ENCODE measurements around the gene GAB2.

Gene GAB2

GRCh38 chr11:78428266-78428636 lies 10.6 kb upstream of the GAB2 start:
- Histone ChIP-seq H3K9me3 (ENCODE audit: insufficient read depth, low read length, severe bottlenecking) (no peaks in the 10 kb centered on the region), H4K20me1 (ENCODE audit: insufficient read depth, low read length) (no peaks in the 10 kb centered on the region), H3K79me2 (ENCODE audit: insufficient read depth, low read length) (peaks cover 2% of the 10 kb centered on the region; the same call in 1 of the 2 replicates), H3K4me1 (ENCODE audit: insufficient read depth, low read length) (peaks cover 73% of the 10 kb centered on the region), H2AFZ (ENCODE audit: low read depth, low read length) (no peak overlapping the region), H3K36me3 (ENCODE audit: insufficient read depth, low read length) (no peaks in the 10 kb centered on the region), H3K27ac (ENCODE audit: low read length) (peak overlapping the region; percentile 52), H3K4me3 (ENCODE audit: low read depth in 1 of 2, low read length in 2 of 2) (no peak overlapping the region), H3K4me2 (ENCODE audit: insufficient read depth, low read length) (peak overlapping the region; percentile 9; the same call in 1 of the 2 replicates), H3K27me3 (ENCODE audit: insufficient read depth, low read length, poor library complexity) (no peaks in the 10 kb centered on the region), H3K9ac (ENCODE audit: low read depth, low read length) (peak overlapping the region; percentile 8)
- DNase-seq (peak; percentile 49), ATAC-seq (ENCODE audit: insufficient read depth, low read depth) (peak; percentile 31; the same call in 2 of the 3 replicates)
- TF ChIP-seq CTCF (IDR thresholded peaks at IDR 0.05; ENCODE audit: borderline replicate concordance, extremely low read depth, low read length, poor library complexity, severe bottlenecking), result no peak
- no peak for TF ChIP-seq EZH2 (IDR thresholded peaks at IDR 0.05; ENCODE audit: borderline replicate concordance, low read depth, low read length, severe bottlenecking)

- DNase-seq (no peak), ATAC-seq (ENCODE audit: insufficient read depth, low read depth) (no peak)
- H3K27ac ChIP-seq (ENCODE audit: low read length), result peak overlapping the region; percentile 52
- TF ChIP-seq CTCF (IDR thresholded peaks at IDR 0.05; ENCODE audit: borderline replicate concordance, extremely low read depth, low read length, poor library complexity, severe bottlenecking) (no peak), EZH2 (IDR thresholded peaks at IDR 0.05; ENCODE audit: borderline replicate concordance, low read depth, low read length, severe bottlenecking) (no peak)
- H3K9me3 ChIP-seq (ENCODE audit: insufficient read depth, low read length, severe bottlenecking), result no peaks in the 10 kb centered on the region
- no peaks in the 10 kb centered on the region for H3K27me3 ChIP-seq (ENCODE audit: insufficient read depth, low read length, poor library complexity)
- peaks cover 3% of the 10 kb centered on the region; the same call in 1 of the 2 replicates for H3K79me2 ChIP-seq (ENCODE audit: insufficient read depth, low read length)
- H3K9ac ChIP-seq (ENCODE audit: low read depth, low read length), result peak overlapping the region; percentile 8
- 0 out of 2 replicates have a peak overlapping the region, but pooled peaks have one; percentile 9 for H3K4me2 ChIP-seq (ENCODE audit: insufficient read depth, low read length)
- H2AFZ ChIP-seq (ENCODE audit: low read depth, low read length), result no peak overlapping the region
- H3K4me1 ChIP-seq (ENCODE audit: insufficient read depth, low read length), result peaks cover 77% of the 10 kb centered on the region
- H3K4me3 ChIP-seq (ENCODE audit: low read depth in 1 of 2, low read length in 2 of 2), result no peak overlapping the region
- H4K20me1 ChIP-seq (ENCODE audit: insufficient read depth, low read length), result no peaks in the 10 kb centered on the region
- H3K36me3 ChIP-seq (ENCODE audit: insufficient read depth, low read length), result no peaks in the 10 kb centered on the region
These were observed 10.1 kb upstream of the GAB2 start for GRCh38 chr11:78427615-78428265.

GRCh38 chr11:78426845-78427244 lies 9.2 kb upstream of the GAB2 start:
- H3K27me3 ChIP-seq (ENCODE audit: insufficient read depth, low read length, poor library complexity), result no peaks in the 10 kb centered on the region
- H4K20me1 ChIP-seq (ENCODE audit: insufficient read depth, low read length), result no peaks in the 10 kb centered on the region
- H3K27ac ChIP-seq (ENCODE audit: low read length), result peak overlapping the region; percentile 51
- H3K4me3 ChIP-seq (ENCODE audit: low read depth in 1 of 2, low read length in 2 of 2), result no peak overlapping the region
- DNase-seq (no peak), ATAC-seq (ENCODE audit: insufficient read depth, low read depth) (no peak)
- H3K9ac ChIP-seq (ENCODE audit: low read depth, low read length), result no peak overlapping the region
- peaks cover 3% of the 10 kb centered on the region; the same call in 1 of the 2 replicates for H3K79me2 ChIP-seq (ENCODE audit: insufficient read depth, low read length)
- no peak for TF ChIP-seq EZH2 (IDR thresholded peaks at IDR 0.05; ENCODE audit: borderline replicate concordance, low read depth, low read length, severe bottlenecking)
- TF ChIP-seq CTCF (IDR thresholded peaks at IDR 0.05; ENCODE audit: borderline replicate concordance, extremely low read depth, low read length, poor library complexity, severe bottlenecking), result no peak
- no peaks in the 10 kb centered on the region for H3K9me3 ChIP-seq (ENCODE audit: insufficient read depth, low read length, severe bottlenecking)
- peaks cover 82% of the 10 kb centered on the region for H3K4me1 ChIP-seq (ENCODE audit: insufficient read depth, low read length)
- no peaks in the 10 kb centered on the region for H3K36me3 ChIP-seq (ENCODE audit: insufficient read depth, low read length)
- H3K4me2 ChIP-seq (ENCODE audit: insufficient read depth, low read length), result no peak overlapping the region
- no peak overlapping the region for H2AFZ ChIP-seq (ENCODE audit: low read depth, low read length)

Data from DND-41 (cell line).